GM12892 (cell line): ENCODE data around the gene GRAMD2A.

Source experiments
- POLR2A ChIP-seq: IDR thresholded peaks from 2 replicates; pipeline ENCODE4 v1.6.1; 2011; ENCODE audit warnings: low read depth, low read length, control low read depth
- POLR2AphosphoS5 ChIP-seq: IDR thresholded peaks from 2 replicates; pipeline ENCODE4 v1.6.1; 2011; ENCODE audit warnings: low read depth, low read length, control low read depth

DNA sequence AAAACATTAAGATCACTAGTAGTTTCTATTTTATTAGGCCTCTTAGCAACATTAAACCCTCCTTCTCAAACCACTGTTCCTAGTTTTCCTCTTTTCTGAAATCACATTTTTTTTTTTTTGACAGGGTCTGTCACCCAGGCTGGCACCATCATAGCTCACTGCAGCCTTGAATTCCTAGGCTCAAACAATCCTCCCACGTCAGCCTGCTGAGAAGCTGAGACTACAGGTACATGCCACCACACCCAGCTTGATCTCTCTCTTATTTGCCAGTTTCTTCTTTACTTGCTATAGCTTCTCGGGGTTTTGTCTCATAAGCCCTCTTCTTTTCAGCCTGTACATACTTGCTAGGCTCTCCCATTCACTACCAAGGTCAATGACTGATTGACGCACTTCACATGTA is 51.4 kb downstream of the GRAMD2A start:
- TF ChIP-seq POLR2A (no peak), POLR2AphosphoS5 (no peak)
